HG03135 (cell line): Measurements from ENCODE around the gene PGC.
A peak's percentile ranks its signal among the peaks of the same experiment; 100 is the strongest.

Source experiments
- ATAC-seq: cut with Tn5 transposase; IDR thresholded peaks from one replicate; pipeline ENCODE4 v1.9.1; 2021; ENCODE audit warnings: mild to moderate bottlenecking, moderate library complexity; ENCODE audit not compliant: unreplicated experiment

Gene PGC

GRCh38 chr6:41716516-41717391 lies 30.4 kb downstream of the PGC start:
- ATAC-seq, result no peak

GRCh38 chr6:41715795-41716515 lies 31.2 kb downstream of the PGC start:
- no peak for ATAC-seq

GRCh38 chr6:41714556-41715273 lies 32.5 kb downstream of the PGC start:
- no peak for ATAC-seq

GRCh38 chr6:41713650-41714291 lies 33.4 kb downstream of the PGC start:
- no peak for ATAC-seq

GRCh38 chr6:41713159-41713649 lies 34.0 kb downstream of the PGC start:
- no peak for ATAC-seq

- ATAC-seq, result no peak
These were observed 34.5 kb downstream of the PGC start for GRCh38 chr6:41712651-41713103.

- no peak for ATAC-seq
These were observed 35.7 kb downstream of the PGC start for GRCh38 chr6:41711323-41712038.

- no peak for ATAC-seq
These were observed 37.8 kb downstream of the PGC start for GRCh38 chr6:41709375-41709774.

- no peak for ATAC-seq
These were observed 38.3 kb downstream of the PGC start for GRCh38 chr6:41708856-41709255.

- no peak for ATAC-seq
These were observed 39.5 kb downstream of the PGC start for GRCh38 chr6:41707565-41708200.

- ATAC-seq, result no peak
These were observed 40.2 kb downstream of the PGC start for GRCh38 chr6:41706876-41707564.

GRCh38 chr6:41705996-41706835 lies 41.0 kb downstream of the PGC start:
- ATAC-seq, result peak; percentile 72

GRCh38 chr6:41705311-41705995 lies 41.7 kb downstream of the PGC start:
- no peak for ATAC-seq

- no peak for ATAC-seq
These were observed 42.4 kb downstream of the PGC start for GRCh38 chr6:41704656-41705310.

- no peak for ATAC-seq
These were observed 43.2 kb downstream of the PGC start for GRCh38 chr6:41704028-41704427.

- no peak for ATAC-seq
These were observed 44.3 kb downstream of the PGC start for GRCh38 chr6:41702771-41703494.
